Neural progenitor cell (in vitro differentiated cells): ENCODE results near the gene HERC6.

ENCODE experiments used
- CTCF ChIP-seq: fragments of 200-600 bp; sonication (generic); IDR thresholded peaks from 2 replicates; pipeline ENCODE4 v1.5.1; 2017; ENCODE audit warnings: antibody characterized with exemption, mild to moderate bottlenecking
- EZH2 ChIP-seq: fragments of 200-600 bp; sonication (generic); IDR thresholded peaks from 2 replicates; pipeline ENCODE4 v1.6.1; 2017; ENCODE audit warnings: antibody characterized with exemption, mild to moderate bottlenecking, moderate library complexity
- EZH2phosphoT487 ChIP-seq: fragments of 200-600 bp; sonication (generic); IDR thresholded peaks from 2 replicates; pipeline ENCODE4 v1.6.1; 2017; ENCODE audit warnings: antibody characterized with exemption

DNA sequence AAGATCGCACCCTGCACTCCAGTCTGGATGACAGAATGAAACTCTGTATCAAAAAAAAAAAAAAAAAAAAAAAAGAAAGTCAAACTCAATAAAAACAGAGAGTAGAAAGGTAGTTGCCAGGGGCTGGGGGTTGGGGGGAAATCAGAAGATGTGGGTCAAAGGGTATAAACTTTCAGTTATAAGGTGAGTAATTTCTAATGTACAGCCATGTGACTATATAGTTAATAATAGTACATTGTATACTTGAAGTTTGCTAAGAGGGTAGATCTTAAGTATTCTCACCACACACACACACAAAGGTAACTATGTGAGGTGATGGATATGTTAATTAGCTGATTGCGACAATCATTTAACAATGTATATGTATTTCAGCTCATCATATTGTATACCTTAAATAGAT lies 11.5 kb downstream of the HERC6 start:
- no peak for TF ChIP-seq EZH2phosphoT487
- no peak for TF ChIP-seq CTCF
- TF ChIP-seq EZH2, result no peak
